HG02588 (cell line): ENCODE measurements around the gene SNAPC4.

Experiments used
- ATAC-seq: cut with Tn5 transposase; IDR thresholded peaks from one replicate; pipeline ENCODE4 v1.9.1; 2021; ENCODE audit warnings: mild to moderate bottlenecking, moderate library complexity; ENCODE audit not compliant: unreplicated experiment

The SNAPC4 gene

DNA sequence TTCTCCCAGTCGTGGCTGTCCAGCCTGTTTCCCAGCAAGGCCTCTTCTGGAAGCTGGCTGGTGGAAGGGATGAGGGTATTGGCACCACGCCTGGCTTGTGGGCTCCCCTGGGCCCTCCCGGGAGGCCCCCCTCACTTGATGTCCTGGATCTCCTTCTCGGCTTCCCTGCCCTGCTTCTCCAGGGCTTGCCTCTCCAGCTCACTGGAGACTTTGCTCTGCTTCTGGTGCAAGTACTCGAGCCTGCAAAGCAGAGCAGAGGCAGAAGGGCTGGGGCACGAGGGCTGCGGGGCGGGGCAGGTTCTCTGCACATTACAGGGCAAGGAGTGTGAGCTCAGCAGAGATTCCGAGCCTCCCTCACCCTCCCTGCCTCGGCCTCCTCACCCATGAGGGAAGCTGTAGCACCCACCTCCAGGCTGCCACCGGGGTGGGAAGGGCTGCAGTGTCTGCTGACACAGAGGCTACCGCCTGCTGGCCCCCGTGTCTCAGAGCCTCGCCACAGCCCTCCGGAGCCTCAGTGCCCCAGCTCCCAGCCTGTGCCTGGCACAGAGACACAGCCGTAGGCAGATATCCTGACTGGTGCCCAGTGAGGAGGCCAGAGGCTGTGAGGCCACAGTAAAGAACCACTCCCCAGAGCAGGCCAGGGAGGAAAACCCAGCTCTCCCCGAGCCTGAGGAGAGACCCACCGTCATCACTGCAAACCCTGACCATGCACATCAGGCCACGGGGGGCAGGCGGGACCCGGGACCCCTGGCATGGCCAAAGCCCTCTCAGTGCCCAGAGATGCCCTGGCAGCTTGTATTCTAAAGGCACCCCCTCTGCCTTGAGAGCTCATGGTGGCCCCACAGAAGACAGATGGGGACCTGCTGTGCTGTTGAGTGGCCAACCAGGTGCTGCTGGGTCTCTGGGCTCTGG, 7.2 kb downstream of the SNAPC4 start:
- no peak for ATAC-seq

DNA sequence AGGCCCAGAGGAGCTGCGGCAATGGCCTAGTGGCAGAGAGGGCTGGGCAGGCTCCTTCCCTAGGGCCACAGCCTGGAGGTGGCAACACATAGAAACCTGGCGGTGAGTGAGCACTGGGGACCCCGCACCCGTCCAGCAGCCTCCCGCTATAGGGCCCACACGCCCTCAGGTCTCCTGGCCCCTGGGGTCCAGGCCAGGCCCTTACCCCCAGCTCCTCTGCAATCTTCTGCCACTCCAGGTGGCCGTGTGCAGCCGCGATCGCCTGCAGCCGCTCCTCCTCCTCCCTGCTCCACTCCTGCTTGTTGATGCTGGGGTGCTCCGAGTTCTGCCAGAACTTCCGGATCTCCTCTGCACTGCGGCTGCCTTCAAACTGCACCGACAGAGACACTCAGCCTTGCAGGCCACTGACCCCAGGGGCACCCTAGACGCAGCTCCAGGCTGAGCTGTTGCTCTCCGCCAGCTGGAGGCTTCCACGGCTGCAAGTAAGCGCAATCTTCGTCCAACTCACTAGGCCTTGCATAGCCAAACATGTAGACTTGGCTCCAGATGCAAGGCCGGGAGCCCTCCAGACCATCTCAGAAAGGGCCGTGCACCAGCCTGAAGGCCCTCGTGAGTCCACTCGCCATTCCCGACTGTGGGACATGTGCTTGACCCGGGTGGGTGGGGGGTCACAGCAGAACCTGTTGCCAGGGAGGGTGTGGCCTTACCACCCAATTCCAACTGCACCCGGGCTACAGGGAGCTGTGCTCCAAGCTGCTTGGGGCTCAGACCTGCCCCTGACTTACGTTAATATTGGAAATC, 8.0 kb downstream of the SNAPC4 start:
- ATAC-seq = no peak

DNA sequence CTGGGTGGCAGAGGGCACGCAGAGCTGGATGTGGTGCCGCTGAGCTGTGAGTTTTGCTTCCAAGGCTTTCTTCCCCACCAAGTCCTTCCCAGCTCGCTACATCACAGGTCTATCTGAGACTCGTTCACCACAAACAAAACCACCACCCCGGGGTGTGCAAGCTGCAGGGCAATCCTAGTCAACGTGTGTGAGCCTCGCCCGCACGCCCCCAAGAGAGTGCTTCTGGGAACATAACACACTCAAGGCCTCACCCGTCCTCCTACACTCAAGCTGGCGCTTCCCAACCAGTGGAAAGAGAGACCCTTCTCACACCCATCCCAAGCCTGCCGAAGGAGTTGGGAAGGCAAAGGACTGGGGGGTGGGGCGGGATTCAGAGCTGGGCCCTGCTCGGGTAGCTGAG, 10.6 kb downstream of the SNAPC4 start:
- ATAC-seq = no peak

GRCh38 chr9:136387217-136387616, 12.8 kb downstream of the SNAPC4 start:
- ATAC-seq = no peak

DNA sequence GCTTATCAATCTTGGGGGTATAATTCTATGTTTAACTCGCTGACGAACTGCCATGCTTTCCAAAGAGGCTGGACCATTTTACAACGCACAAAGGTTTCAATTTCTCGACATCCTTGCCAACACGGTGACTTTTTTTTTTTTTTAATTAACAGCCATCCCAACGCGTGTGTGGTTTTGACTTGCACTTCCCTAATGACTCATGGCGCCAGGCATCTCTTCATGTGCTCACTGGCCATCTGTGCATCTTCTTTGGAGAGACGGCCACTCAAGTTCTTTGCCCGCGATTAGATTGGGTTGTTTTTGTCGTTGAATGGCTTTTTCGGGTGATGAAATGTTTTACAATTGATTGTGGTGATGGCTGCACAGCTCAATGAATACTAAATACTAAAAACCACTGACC, 14.0 kb downstream of the SNAPC4 start:
- no peak for ATAC-seq

- ATAC-seq = no peak
Measured at GRCh38 chr9:136385015-136385414, 15.0 kb downstream of the SNAPC4 start.

DNA sequence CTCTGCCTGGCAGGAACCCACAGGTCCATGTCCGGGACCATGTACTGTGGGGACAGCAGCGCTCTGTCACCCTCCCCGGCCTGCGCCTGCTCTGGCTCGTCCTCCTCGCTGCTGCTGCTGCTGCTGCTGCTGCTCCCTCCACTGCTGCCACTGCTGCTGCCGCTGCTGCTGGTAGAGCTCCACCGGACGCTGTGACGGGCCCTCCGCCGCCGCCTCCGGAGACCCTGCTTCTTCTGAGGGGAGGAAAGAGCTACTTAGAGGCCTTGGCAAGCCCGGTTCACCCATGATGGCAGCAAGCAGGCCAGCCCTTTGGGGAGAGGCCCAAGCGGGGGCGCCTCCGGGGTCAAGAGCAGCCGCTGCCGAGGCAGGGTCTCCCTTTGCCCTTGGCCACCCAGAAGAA, 16.5 kb downstream of the SNAPC4 start:
- ATAC-seq = no peak

GRCh38 chr9:136381966-136382513, 17.9 kb downstream of the SNAPC4 start:
- ATAC-seq = no peak

- no peak for ATAC-seq
Measured at GRCh38 chr9:136381311-136381710, 18.7 kb downstream of the SNAPC4 start.

DNA sequence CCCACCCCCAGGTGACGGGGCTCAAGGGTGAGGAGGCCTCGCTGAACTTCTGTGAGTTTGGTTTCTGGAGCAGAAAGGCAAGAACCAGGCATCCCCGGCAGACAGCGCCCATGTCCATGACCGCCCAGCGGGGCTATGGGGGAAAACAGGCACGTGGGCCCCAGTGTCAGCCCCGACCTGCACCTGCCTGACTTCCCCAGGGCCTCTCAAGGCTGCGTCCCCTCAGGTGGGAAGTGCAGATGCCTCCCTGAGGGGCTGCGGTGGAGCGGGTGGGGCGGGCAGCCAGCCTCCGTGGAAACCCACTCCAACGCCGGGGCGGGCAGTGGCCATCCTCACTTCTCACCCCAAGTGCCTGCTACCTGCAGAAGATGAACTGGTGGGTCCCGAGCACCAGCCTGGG, 19.6 kb downstream of the SNAPC4 start:
- no peak for ATAC-seq

- no peak for ATAC-seq
Measured at GRCh38 chr9:136379891-136380290, 20.1 kb downstream of the SNAPC4 start.

- ATAC-seq = no peak
Measured at GRCh38 chr9:136379401-136379800, 20.6 kb downstream of the SNAPC4 start.

GRCh38 chr9:136379003-136379287, 21.0 kb downstream of the SNAPC4 start:
- ATAC-seq = no peak

DNA sequence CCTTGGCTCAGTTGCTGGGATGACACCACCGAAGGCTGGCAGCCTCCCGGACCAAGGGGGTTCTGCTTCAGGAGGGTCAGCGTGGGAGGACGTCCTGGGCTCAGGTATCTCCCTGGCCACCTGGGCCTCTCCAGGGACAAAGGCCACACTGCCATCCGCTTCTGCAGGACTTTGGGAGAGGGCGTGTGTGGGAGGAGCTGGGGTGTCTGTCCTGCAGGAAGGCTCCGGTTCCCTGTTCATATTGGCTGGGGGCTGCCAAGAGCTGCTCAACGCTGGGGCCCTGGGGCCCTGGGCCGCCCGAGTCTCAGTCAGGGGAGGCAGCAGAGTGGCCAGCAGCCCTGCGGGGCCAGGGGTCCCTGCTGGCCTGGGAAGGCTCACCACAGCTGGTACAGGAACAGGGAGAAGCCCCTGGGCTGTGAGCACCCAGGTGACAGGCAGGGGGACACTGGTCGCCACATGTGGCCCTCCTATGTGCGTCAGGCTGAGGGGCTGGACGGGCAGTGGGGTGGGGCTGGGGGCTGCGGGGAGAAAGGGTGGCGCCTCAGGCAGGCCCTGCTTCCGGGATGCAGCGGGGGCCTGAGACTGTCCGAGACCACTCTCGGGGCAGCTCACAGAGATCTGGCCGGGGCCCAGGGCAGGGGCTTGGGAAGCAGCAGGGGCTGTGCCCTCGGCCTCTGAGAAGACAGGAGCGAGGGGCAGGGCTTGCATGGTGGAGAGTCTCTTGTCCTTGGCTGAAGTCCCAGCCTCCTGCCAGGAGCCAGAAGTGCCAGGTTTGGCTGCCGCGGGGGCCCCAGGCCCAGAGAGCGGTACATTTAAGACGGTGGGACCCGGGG, 21.6 kb downstream of the SNAPC4 start:
- ATAC-seq = no peak

DNA sequence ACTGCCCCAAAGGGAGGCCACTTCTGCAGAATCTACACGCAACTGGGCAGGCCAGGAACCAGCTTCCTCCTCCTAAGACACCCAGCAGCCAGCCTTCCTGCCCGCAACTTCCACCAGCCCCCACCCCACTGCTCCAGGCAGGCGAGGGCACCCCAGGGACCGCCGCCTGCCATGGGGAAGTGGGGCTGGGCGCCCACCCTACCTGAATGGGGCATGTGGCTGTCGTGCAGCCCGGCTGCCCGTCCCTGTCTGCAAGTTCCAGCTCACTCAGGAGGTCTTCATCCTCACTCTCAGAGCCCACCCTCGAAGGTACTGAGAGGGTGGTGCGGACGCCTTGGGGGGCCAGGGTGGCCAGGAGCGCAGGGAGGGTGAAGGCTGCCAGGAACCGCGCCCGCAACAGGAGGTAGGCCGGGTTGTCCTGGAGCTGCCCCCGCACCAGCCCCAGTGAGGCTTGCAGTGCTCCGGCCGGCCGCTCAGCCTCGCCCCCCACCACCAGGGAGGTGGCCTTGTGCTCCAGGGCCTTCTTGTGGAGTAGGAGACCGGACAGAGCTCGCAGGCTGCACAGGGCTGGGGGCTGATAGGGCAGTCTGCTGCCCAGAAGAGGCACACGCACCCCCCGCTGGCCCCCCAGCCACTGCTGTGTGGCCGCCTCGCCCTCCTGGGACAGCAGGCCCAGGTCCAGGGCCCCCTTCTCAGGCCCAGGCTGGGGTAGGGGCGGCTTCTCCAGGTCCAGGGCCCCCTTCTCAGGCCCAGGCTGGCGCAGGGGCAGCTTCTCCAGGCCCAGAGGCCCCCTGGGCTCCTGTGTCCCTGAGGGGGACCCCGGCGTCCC, 22.4 kb downstream of the SNAPC4 start:
- no peak for ATAC-seq

- no peak for ATAC-seq
Measured at GRCh38 chr9:136376457-136376856, 23.5 kb downstream of the SNAPC4 start.

GRCh38 chr9:136375096-136375495, 24.9 kb downstream of the SNAPC4 start:
- ATAC-seq = no peak

- ATAC-seq = no peak
Measured at GRCh38 chr9:136374183-136374575, 25.8 kb downstream of the SNAPC4 start.

- no peak for ATAC-seq
Measured at GRCh38 chr9:136373300-136374182, 26.4 kb downstream of the SNAPC4 start, which contains the start of gene CARD9. Gene CARD9, minus strand, starts transcription at chr9:136373669. Its CDS starts 1,591 bp downstream, at chr9:136372078.
